Uterus (tissue), 4 donors: Measurements from ENCODE around the gene EXOC4. TPM values are rescaled to one million over a fixed set of nuclear protein-coding genes. Genes with fewer than 3 reads are reported as not detected.
"Not testable (repeated sequence)": the region's sequence is repeated elsewhere in the genome, so short reads cannot be mapped to it uniquely, and the experiment has no call there.

Source experiments
- DNase-seq, 2 donors: peaks; one replicate each; pipeline ENCODE4 v3.0.0-alpha.2; 2019 to 2020
- H3K27ac ChIP-seq, 2 donors: fragments of 200-600 bp; sonication (generic); 1 replicate in 1 of 2; 2 replicates in 1 of 2; pipeline ENCODE4 v1.5.1; 2016 to 2018
- H3K27me3 ChIP-seq, 2 donors: fragments of 200-600 bp; sonication (generic); one replicate each; pipeline ENCODE4 v1.5.1; 2018 to 2019; ENCODE audit warnings: control low read depth in 1 of 2
- H3K36me3 ChIP-seq, 2 donors: fragments of 200-600 bp; sonication (generic); one replicate each; pipeline ENCODE4 v1.5.1; 2019; ENCODE audit warnings: control low read depth in 1 of 2
- H3K4me1 ChIP-seq, 2 donors: fragments of 200-600 bp; sonication (generic); one replicate each; pipeline ENCODE4 v1.5.1; 2018 to 2019; ENCODE audit warnings: control low read depth in 1 of 2
- H3K4me3 ChIP-seq, 2 donors: fragments of 200-600 bp; sonication (generic); 1 replicate in 1 of 2; 2 replicates in 1 of 2; pipeline ENCODE4 v1.5.1; 2018 to 2019; ENCODE audit warnings: mild to moderate bottlenecking in 1 of 2
- H3K9me3 ChIP-seq, 2 donors: fragments of 200-600 bp; sonication (generic); one replicate each; pipeline ENCODE4 v1.5.1; 2019; ENCODE audit warnings: control low read depth in 1 of 2
- CTCF ChIP-seq, 4 experiments: fragments of 200-600 bp in 2 of 4; fragments of 450-650 bp in 2 of 4; sonication (generic) in 2 of 4; IDR thresholded peaks; one replicate each; pipeline ENCODE4 v1.5.1; 2016 to 2019; ENCODE audit warnings: antibody characterized with exemption in 4 of 4, mild to moderate bottlenecking in 2 of 4, moderate library complexity in 1 of 4
- POLR2A ChIP-seq, 2 donors: fragments of 450-650 bp; IDR thresholded peaks; one replicate each; pipeline ENCODE4 v1.6.1; 2016; ENCODE audit warnings: antibody characterized with exemption in 2 of 2, mild to moderate bottlenecking in 1 of 2, moderate library complexity in 1 of 2
- intact Hi-C: fragments of 100-400 bp; cut with DNase I; formaldehyde crosslinking; loops from one replicate; pipeline ENCODE4 v1.15.1; 2023; ENCODE audit warnings: low total_unique reads
- total RNA-seq, 4 donors: library from RNA; depleted of rRNA in 3 of 4; stranded (reverse); fragments of >200 nt in 3 of 4; gene quantifications; one replicate each; pipeline versions ENCODE4 v1.1.0 to v1.2.4, GENCODE V29; 2014 to 2023
- donor health status: DM: yes; HTN: yes; CAD: no.

EXOC4 gene
- 100 to 1,000 TPM in 2 of 4 donors, 10 to 100 TPM in 2; 27.2 to 126 (median 65.4) TPM for total RNA-seq

DNA sequence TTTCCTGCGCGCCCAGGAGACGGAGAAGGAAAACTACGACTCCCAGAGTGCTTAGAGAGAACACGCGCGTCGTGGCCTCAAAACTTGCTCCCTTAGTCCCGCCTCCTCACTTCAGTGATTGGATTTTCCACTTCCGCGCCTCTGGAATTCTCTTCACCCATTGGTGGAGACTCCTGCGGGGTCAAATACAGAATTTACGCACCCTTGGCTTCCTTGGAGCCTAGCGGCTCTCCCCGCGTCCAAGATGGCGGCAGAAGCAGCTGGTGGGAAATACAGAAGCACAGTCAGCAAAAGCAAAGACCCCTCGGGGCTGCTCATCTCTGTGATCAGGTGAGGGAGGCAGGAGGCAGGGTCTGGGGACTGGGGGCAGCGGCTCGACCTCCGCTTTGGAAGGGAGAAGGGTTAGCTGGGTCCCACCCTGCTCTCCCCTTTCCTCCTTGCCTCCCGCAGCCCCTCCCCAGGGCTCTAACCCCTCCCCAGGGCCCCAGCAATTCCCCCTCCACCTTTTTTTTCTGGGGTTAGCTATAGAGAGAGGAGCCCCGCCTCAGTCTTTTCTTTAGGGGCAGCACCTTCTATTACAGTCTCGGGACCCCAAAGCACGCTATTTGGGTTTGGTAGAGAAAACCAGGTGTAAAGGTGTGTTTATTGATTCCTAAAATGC lies at the start of gene EXOC4:
EXOC4 (plus strand) TSS at position 221 of the 661 bp plus-strand sequence.
- H3K36me3 ChIP-seq: no peaks in the 10 kb centered on the region
- no peaks in the 10 kb centered on the region for H3K4me1 ChIP-seq
- H3K27ac ChIP-seq: peak within 1 kb of the TSS; percentile 88 to 91
- TF ChIP-seq CTCF (IDR thresholded peaks at IDR 0.05) (peak in 1 of 4 experiments; percentile 7), POLR2A (IDR thresholded peaks at IDR 0.05) (peak in 1 of 2 donors; percentile 38)
- H3K4me3 ChIP-seq: peak within 1 kb of the TSS; percentile 97 to 98
- H3K9me3 ChIP-seq: no peaks in the 10 kb centered on the region
- no peaks in the 10 kb centered on the region for H3K27me3 ChIP-seq
- intact Hi-C loops: no loop called here
- peak; percentile 92 to 95 for DNase-seq

- no peaks in the 10 kb centered on the region for H3K9me3 ChIP-seq
- no peaks in the 10 kb centered on the region for H3K4me1 ChIP-seq
- intact Hi-C loops: no loop called here
- no peaks in the 10 kb centered on the region for H3K36me3 ChIP-seq
- no peak for TF ChIP-seq POLR2A (IDR thresholded peaks at IDR 0.05)
- TF ChIP-seq CTCF (IDR thresholded peaks at IDR 0.05): no peak
- no peaks in the 10 kb centered on the region for H3K27me3 ChIP-seq
- H3K27ac ChIP-seq: no peak overlapping the region
- no peak overlapping the region for H3K4me3 ChIP-seq
- DNase-seq: no peak
These were observed 49.4 kb upstream of the EXOC4 start for GRCh38 chr7:133203490-133203889.

GRCh38 chr7:133207687-133208086 lies 45.2 kb upstream of the EXOC4 start:
- no peak for DNase-seq
- Histone ChIP-seq H3K4me3 (no peak overlapping the region), H3K36me3 (no peaks in the 10 kb centered on the region), H3K27me3 (no peaks in the 10 kb centered on the region), H3K9me3 (no peaks in the 10 kb centered on the region), H3K27ac (no peak overlapping the region), H3K4me1 (no peaks in the 10 kb centered on the region)
- TF ChIP-seq CTCF (IDR thresholded peaks at IDR 0.05): no peak
- no peak for TF ChIP-seq POLR2A (IDR thresholded peaks at IDR 0.05)
- intact Hi-C loops: no loop called here

GRCh38 chr7:133210817-133211216 lies 42.1 kb upstream of the EXOC4 start:
- H3K9me3 ChIP-seq, intact Hi-C loops: not testable (repeated sequence)

GRCh38 chr7:133213772-133214171 lies 39.1 kb upstream of the EXOC4 start:
- DNase-seq, intact Hi-C loops, H3K36me3 ChIP-seq, H3K9me3 ChIP-seq, H3K4me1 ChIP-seq, H3K27ac ChIP-seq, H3K4me3 ChIP-seq, H3K27me3 ChIP-seq: not testable (repeated sequence)

More at GRCh38 chr7:133210817-133211216, 42.1 kb upstream of the EXOC4 start:
- not testable (repeated sequence) for H3K36me3 ChIP-seq, H3K27ac ChIP-seq, H3K4me3 ChIP-seq, H3K4me1 ChIP-seq, H3K27me3 ChIP-seq, DNase-seq

GRCh38 chr7:133217773-133218172 lies 35.1 kb upstream of the EXOC4 start:
- no peaks in the 10 kb centered on the region for H3K9me3 ChIP-seq
- no peaks in the 10 kb centered on the region for H3K27me3 ChIP-seq
- no peak for TF ChIP-seq POLR2A (IDR thresholded peaks at IDR 0.05)
- TF ChIP-seq CTCF (IDR thresholded peaks at IDR 0.05): no peak
- intact Hi-C loops: no loop called here
- H3K4me1 ChIP-seq: no peaks in the 10 kb centered on the region
- H3K36me3 ChIP-seq: no peaks in the 10 kb centered on the region
- H3K27ac ChIP-seq: no peak overlapping the region
- DNase-seq: no peak
- H3K4me3 ChIP-seq: no peak overlapping the region
